Loucy (cell line): ENCODE results near the gene GPRIN1.

Source experiments
- EZH2phosphoT487 ChIP-seq: fragments of 200-600 bp; IDR thresholded peaks from 2 replicates; pipeline ENCODE4 v1.6.1; 2018; ENCODE audit warnings: antibody characterized with exemption, mild to moderate bottlenecking, moderate library complexity, borderline replicate concordance
- TF ChIP-seq, protein P1 (sequence below): fragments of 200-600 bp; sonication (generic); conservative IDR thresholded peaks from 2 replicates; pipeline ENCODE4 v1.5.1; 2014; ENCODE audit warnings: mild to moderate bottlenecking, antibody characterized with exemption, low read length

DNA sequence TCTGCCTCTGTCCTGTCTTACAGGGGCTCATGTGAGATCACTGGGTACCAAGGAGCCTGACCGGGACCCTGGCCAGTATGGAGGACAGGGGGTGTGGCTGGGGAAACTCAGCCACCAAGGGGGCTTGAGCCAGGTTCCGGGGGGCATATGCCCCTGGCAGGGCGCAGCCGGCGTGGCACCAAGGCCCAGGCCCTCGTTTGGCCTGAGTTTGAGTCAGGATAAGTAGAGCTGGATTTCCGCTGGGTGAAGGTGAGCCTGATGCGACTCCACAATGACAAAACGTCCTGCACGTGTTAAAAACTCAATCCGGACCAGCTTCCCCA lies 36.7 kb upstream of the GPRIN1 start:
- TF ChIP-seq, protein P1, sequence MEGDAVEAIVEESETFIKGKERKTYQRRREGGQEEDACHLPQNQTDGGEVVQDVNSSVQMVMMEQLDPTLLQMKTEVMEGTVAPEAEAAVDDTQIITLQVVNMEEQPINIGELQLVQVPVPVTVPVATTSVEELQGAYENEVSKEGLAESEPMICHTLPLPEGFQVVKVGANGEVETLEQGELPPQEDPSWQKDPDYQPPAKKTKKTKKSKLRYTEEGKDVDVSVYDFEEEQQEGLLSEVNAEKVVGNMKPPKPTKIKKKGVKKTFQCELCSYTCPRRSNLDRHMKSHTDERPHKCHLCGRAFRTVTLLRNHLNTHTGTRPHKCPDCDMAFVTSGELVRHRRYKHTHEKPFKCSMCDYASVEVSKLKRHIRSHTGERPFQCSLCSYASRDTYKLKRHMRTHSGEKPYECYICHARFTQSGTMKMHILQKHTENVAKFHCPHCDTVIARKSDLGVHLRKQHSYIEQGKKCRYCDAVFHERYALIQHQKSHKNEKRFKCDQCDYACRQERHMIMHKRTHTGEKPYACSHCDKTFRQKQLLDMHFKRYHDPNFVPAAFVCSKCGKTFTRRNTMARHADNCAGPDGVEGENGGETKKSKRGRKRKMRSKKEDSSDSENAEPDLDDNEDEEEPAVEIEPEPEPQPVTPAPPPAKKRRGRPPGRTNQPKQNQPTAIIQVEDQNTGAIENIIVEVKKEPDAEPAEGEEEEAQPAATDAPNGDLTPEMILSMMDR = no peak
- no peak for TF ChIP-seq EZH2phosphoT487
